Pancreas (tissue), 10 donors: Measurements from ENCODE around the gene SAMD11. TPM values are rescaled to one million over a fixed set of nuclear protein-coding genes. Genes with fewer than 3 reads are reported as not detected.

Experiments used
- ATAC-seq, 4 donors: fragments of 200-7000 bp; cut with Tn5 transposase; one replicate each; pipeline versions ENCODE4 v1.8.0 to v1.9.1; 2020; ENCODE audit warnings: mild to moderate bottlenecking in 4 of 4, moderate library complexity in 4 of 4
- DNase-seq, 6 donors: peaks; one replicate each; pipeline ENCODE4 v3.0.0-alpha.2; 2020
- FAIRE-seq: peaks from 2 replicates; lab custom pipeline; 2012; peaks lifted over from hg19 to GRCh38; lab: Jason Lieb, UNC
- H3K27ac ChIP-seq, 4 donors: fragments of 200-600 bp; sonication (generic); 1 replicate in 3 of 4; 2 replicates in 1 of 4; pipeline versions ENCODE4 v1.5.0 to v1.8.0; 2020
- H3K27me3 ChIP-seq, 4 donors: fragments of 200-600 bp; one replicate each; pipeline ENCODE4 v1.8.0; 2021
- H3K36me3 ChIP-seq, 3 donors: fragments of 200-600 bp; sonication (generic) in 1 of 3; one replicate each; pipeline versions ENCODE4 v1.5.0 to v1.8.0; 2020 to 2021
- H3K4me1 ChIP-seq, 3 donors: fragments of 200-600 bp; one replicate each; pipeline ENCODE4 v1.8.0; 2021
- H3K4me3 ChIP-seq, 4 donors: fragments of 200-600 bp; sonication (generic) in 2 of 4; one replicate each; pipeline versions ENCODE4 v1.5.0 to v1.8.0; 2020 to 2021
- H3K9me3 ChIP-seq, 4 donors: fragments of 200-600 bp; one replicate each; pipeline ENCODE4 v1.8.0; 2021
- WGBS, 2 donors: extraction: QIAGEN DNeasy Blood & Tissue Kit; methylation state at CpG; one replicate each; pipeline ENCODE4 v1.1.7; 2013; 5-methylcytosine and 5-hydroxymethylcytosine counted together
- intact Hi-C, 3 donors: fragments of 100-400 bp; cut with DNase I; formaldehyde crosslinking; loops; one replicate each; pipeline versions ENCODE4 v1.11.1 to v1.14.2; 2022
- polyA plus RNA-seq, 2 donors: library from polyadenylated mRNA; stranded (reverse); fragments of 200-250 nt; gene quantifications; one replicate each; pipeline ENCODE4 v1.2.3, GENCODE V29; 2013
- total RNA-seq, 6 donors: library from RNA; stranded (reverse); fragmentation: NEBNext Ultra II Directional in 4 of 6; extraction: Animal tissue kit (Norgen Biotek cat#: 25700) in 4 of 6; gene quantifications; one replicate each; pipeline versions ENCODE4 v1.2.1 to v1.2.4, GENCODE V29; 2021 to 2023
- TF ChIP-seq, protein P1 (sequence below), 4 donors: fragments of 200-600 bp; sonication (generic) in 3 of 4; IDR thresholded peaks; one replicate each; pipeline versions ENCODE4 v1.5.0 to v1.8.0; 2021; ENCODE audit warnings: antibody characterized with exemption in 4 of 4
- donor health status: healthy with polysubstance abuse.
- donor health status: DM: no; HTN: no; CAD: no; lungs with moderate emphysema.
- donor health status: DM: no; HTN: no; CAD: no.
- donor health status: control.
- donor health status: control.
- donor health status: Bipolar disorder and iron deficiency.
- donor health status: DM: yes; HTN: yes; CAD: no.
- donor health status: DM: no; HTN: no; CAD: no.
- donor health status: DM: no; HTN: no; CAD: no.
- donor health status: DM: yes; HTN: yes; CAD: no.

SAMD11 gene
- total and polyA plus RNA-seq, 8 donors: 0.19 to 23.7 (median 3.5) TPM

- no peak for FAIRE-seq
- DNase-seq: peak in 3 of 6 donors; percentile 14 to 65 (median 51)
- no peaks in the 10 kb centered on the region for H3K36me3 ChIP-seq
- H3K27me3 ChIP-seq: no peaks in the 10 kb centered on the region
- TF ChIP-seq, protein P1, sequence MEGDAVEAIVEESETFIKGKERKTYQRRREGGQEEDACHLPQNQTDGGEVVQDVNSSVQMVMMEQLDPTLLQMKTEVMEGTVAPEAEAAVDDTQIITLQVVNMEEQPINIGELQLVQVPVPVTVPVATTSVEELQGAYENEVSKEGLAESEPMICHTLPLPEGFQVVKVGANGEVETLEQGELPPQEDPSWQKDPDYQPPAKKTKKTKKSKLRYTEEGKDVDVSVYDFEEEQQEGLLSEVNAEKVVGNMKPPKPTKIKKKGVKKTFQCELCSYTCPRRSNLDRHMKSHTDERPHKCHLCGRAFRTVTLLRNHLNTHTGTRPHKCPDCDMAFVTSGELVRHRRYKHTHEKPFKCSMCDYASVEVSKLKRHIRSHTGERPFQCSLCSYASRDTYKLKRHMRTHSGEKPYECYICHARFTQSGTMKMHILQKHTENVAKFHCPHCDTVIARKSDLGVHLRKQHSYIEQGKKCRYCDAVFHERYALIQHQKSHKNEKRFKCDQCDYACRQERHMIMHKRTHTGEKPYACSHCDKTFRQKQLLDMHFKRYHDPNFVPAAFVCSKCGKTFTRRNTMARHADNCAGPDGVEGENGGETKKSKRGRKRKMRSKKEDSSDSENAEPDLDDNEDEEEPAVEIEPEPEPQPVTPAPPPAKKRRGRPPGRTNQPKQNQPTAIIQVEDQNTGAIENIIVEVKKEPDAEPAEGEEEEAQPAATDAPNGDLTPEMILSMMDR (IDR thresholded peaks at IDR 0.05): no peak
- intact Hi-C loops: no loop called here
- WGBS, 2 donors: 69 to 77% methylated on average over 15 of the region's 15 CpGs
- H3K4me3 ChIP-seq: no peak overlapping the region
- H3K9me3 ChIP-seq: no peaks in the 10 kb centered on the region
- no peak overlapping the region for H3K27ac ChIP-seq
- ATAC-seq: no peak
- H3K4me1 ChIP-seq: peaks cover 0 to 11% (median 7%) of the 10 kb centered on the region in 3 donors
Measured at GRCh38 chr1:918353-918752, 5.4 kb upstream of the SAMD11 start.

GRCh38 chr1:918843-919242, 4.9 kb upstream of the SAMD11 start:
- Histone ChIP-seq H3K27me3 (no peaks in the 10 kb centered on the region), H3K36me3 (no peaks in the 10 kb centered on the region), H3K4me1 (peaks cover 0 to 13% (median 7%) of the 10 kb centered on the region in 3 donors), H3K9me3 (no peaks in the 10 kb centered on the region), H3K4me3 (no peak overlapping the region), H3K27ac (no peak overlapping the region)
- FAIRE-seq (no peak), DNase-seq (peak in 1 of 6 donors; percentile 45), ATAC-seq (no peak)
- TF ChIP-seq, protein P1 (IDR thresholded peaks at IDR 0.05): no peak
- intact Hi-C loops: no loop called here
- 64 to 66% methylated on average over 6 of the region's 6 CpGs for WGBS, 2 donors

- no peaks in the 10 kb centered on the region for H3K9me3 ChIP-seq
- H3K27ac ChIP-seq: no peak overlapping the region
- no peak for FAIRE-seq
- H3K4me1 ChIP-seq: peaks cover 0 to 13% (median 7%) of the 10 kb centered on the region in 3 donors
- ATAC-seq: no peak
- no peaks in the 10 kb centered on the region for H3K36me3 ChIP-seq
- H3K27me3 ChIP-seq: no peaks in the 10 kb centered on the region
- H3K4me3 ChIP-seq: no peak overlapping the region
- TF ChIP-seq, protein P1 (IDR thresholded peaks at IDR 0.05): no peak
- peak in 2 of 6 donors; percentile 28 to 77 for DNase-seq
- WGBS, 2 donors: 58 to 63% methylated on average over 28 to 29 of the region's 29 CpGs
- intact Hi-C loops: no loop called here
Measured at GRCh38 chr1:919271-919872, 4.4 kb upstream of the SAMD11 start.

- no peak for ATAC-seq
- TF ChIP-seq, protein P1 (IDR thresholded peaks at IDR 0.05): no peak
- Histone ChIP-seq H3K36me3 (no peaks in the 10 kb centered on the region), H3K27me3 (no peaks in the 10 kb centered on the region), H3K9me3 (no peaks in the 10 kb centered on the region), H3K27ac (no peak overlapping the region), H3K4me3 (no peak overlapping the region), H3K4me1 (peaks cover 0 to 13% (median 10%) of the 10 kb centered on the region in 3 donors)
- intact Hi-C loops: no loop called here
- peak in 2 of 6 donors; percentile 63 to 83 for DNase-seq
- 25% methylated on average over 23 of the region's 23 CpGs for whole genome bisulfite sequencing, 2 donors
- no peak for FAIRE-seq
Measured at GRCh38 chr1:920010-920409, 3.7 kb upstream of the SAMD11 start.

DNA sequence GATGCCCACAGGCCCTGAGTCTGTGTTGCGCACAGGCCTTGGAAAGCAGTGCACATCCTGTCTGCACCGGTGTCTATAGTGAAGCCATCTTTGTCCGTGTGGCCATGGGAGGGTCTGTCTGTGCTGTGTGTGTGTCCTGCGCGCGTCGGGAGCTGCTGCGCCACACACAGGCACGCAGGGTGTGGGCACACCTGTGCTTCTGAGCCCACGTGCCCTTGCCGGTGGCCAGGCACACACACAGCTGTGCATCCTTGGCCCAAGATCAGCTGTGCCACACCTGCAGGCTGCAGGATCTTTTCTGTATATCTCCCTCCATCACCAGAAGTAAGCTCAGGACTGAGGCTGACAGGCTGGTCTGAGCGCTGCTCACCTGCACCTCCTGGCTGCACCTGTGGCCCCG, 3.2 kb upstream of the SAMD11 start:
- TF ChIP-seq, protein P1 (IDR thresholded peaks at IDR 0.05): no peak
- H3K36me3 ChIP-seq: no peaks in the 10 kb centered on the region
- peaks cover 0 to 13% (median 10%) of the 10 kb centered on the region in 3 donors for H3K4me1 ChIP-seq
- 5 to 11% methylated on average over 12 to 13 of the region's 13 CpGs for WGBS, 2 donors
- H3K4me3 ChIP-seq: peak overlapping the region in 1 of 4 donors; percentile 4
- H3K27ac ChIP-seq: no peak overlapping the region
- ATAC-seq (no peak), DNase-seq (peak in 2 of 6 donors; percentile 19 to 42), FAIRE-seq (no peak)
- H3K9me3 ChIP-seq: no peaks in the 10 kb centered on the region
- intact Hi-C loops: no loop called here
- H3K27me3 ChIP-seq: no peaks in the 10 kb centered on the region
